Measurements from ENCODE around the gene PRKG1. TPM values are rescaled to one million over a fixed set of nuclear protein-coding genes. Genes with fewer than 3 reads are reported as not detected.

PRKG1 gene
- total RNA-seq = 17.8 and 48.5 TPM in 2 replicates

GRCh38 chr10:51074238-51075028 lies at the start of gene PRKG1:
Gene PRKG1, plus strand, starts transcription at chr10:51074487.

GRCh38 chr10:51699475-51700227 lies 625.4 kb downstream of the PRKG1 start, which contains the start of gene CSTF2T:
Gene CSTF2T, minus strand, starts transcription at chr10:51699595. Its CDS starts 46 bp downstream, at chr10:51699549.

GRCh38 chr10:52313933-52314821 lies 1239.9 kb downstream of the PRKG1 start, which contains the start of gene DKK1:
Gene DKK1, plus strand, starts transcription at chr10:52314281. Its CDS starts 154 bp downstream, at chr10:52314435.

Other genes with a start within 250 kb of the PRKG1 start
- not detected in 2 replicates for gene A1CF, start 188.9 kb upstream of the PRKG1 start, total RNA-seq

Data from regular cardiac myocyte (primary cell).